Astrocyte (in vitro differentiated cells and primary cell): ENCODE data around the gene FASLG. TPM values are rescaled to one million over a fixed set of nuclear protein-coding genes. Genes with fewer than 3 reads are reported as not detected.

Experiments
- DNase-seq: peaks from one replicate; pipeline ENCODE4 v3.0.0-alpha.2; 2010; ENCODE audit warnings: low read depth
- FAIRE-seq: peaks from 2 replicates; lab custom pipeline; 2011; peaks lifted over from hg19 to GRCh38; lab: Jason Lieb, UNC
- H2AFZ ChIP-seq: 2 replicates; pipeline ENCODE4 v1.6.0; 2012; ENCODE audit warnings: low read depth, low read length, inconsistent platforms
- H3K27ac ChIP-seq: 2 replicates; pipeline ENCODE4 v1.5.1; 2011; ENCODE audit warnings: low read depth, low read length, inconsistent platforms
- H3K27me3 ChIP-seq: 2 replicates; pipeline ENCODE4 v1.6.0; 2011; ENCODE audit warnings: low read length, inconsistent platforms; ENCODE audit not compliant: insufficient read depth
- H3K36me3 ChIP-seq: 2 replicates; pipeline ENCODE4 v1.5.1; 2011; ENCODE audit warnings: low read length, inconsistent platforms; ENCODE audit not compliant: insufficient read depth
- H3K4me1 ChIP-seq: 2 replicates; pipeline ENCODE4 v1.5.1; 2011; ENCODE audit warnings: low read length, inconsistent platforms; ENCODE audit not compliant: insufficient read depth
- H3K4me2 ChIP-seq: 2 replicates; pipeline ENCODE4 v1.6.0; 2012; ENCODE audit warnings: low read length, inconsistent platforms
- H3K4me3 ChIP-seq: 2 replicates; pipeline ENCODE4 v1.5.1; 2011; ENCODE audit warnings: low read depth, mild to moderate bottlenecking, low read length, inconsistent platforms; ENCODE audit not compliant: insufficient read depth
- H3K79me2 ChIP-seq: 2 replicates; pipeline ENCODE4 v1.6.0; 2012; ENCODE audit warnings: mild to moderate bottlenecking, low read length, inconsistent platforms; ENCODE audit not compliant: insufficient read depth
- H3K9ac ChIP-seq: 2 replicates; pipeline ENCODE4 v1.6.0; 2012; ENCODE audit warnings: mild to moderate bottlenecking, low read length, inconsistent platforms
- H3K9me3 ChIP-seq: 2 replicates; pipeline ENCODE4 v1.5.1; 2012; ENCODE audit warnings: low read depth, mild to moderate bottlenecking, low read length, inconsistent platforms; ENCODE audit not compliant: insufficient read depth
- H4K20me1 ChIP-seq: 2 replicates; pipeline ENCODE4 v1.6.0; 2012; ENCODE audit warnings: low read length, inconsistent platforms; ENCODE audit not compliant: insufficient read depth
- H3K27ac Mint-ChIP-seq: one replicate; pipeline ENCODE4 v1.8.0; 2021; ENCODE audit warnings: mild to moderate bottlenecking, mixed read lengths; ENCODE audit not compliant: unreplicated experiment
- H3K27me3 Mint-ChIP-seq: one replicate; pipeline ENCODE4 v1.8.0; 2021; ENCODE audit warnings: low read depth, mixed read lengths; ENCODE audit not compliant: unreplicated experiment
- H3K36me3 Mint-ChIP-seq: one replicate; pipeline ENCODE4 v1.8.0; 2021; ENCODE audit warnings: low read depth, mixed read lengths; ENCODE audit not compliant: unreplicated experiment
- H3K4me1 Mint-ChIP-seq: one replicate; pipeline ENCODE4 v1.8.0; 2021; ENCODE audit warnings: low read depth, mixed read lengths; ENCODE audit not compliant: unreplicated experiment
- H3K4me3 Mint-ChIP-seq: one replicate; pipeline ENCODE4 v1.8.0; 2021; ENCODE audit warnings: mild to moderate bottlenecking, moderate library complexity, mixed read lengths; ENCODE audit not compliant: unreplicated experiment
- H3K9me3 Mint-ChIP-seq: one replicate; pipeline ENCODE4 v1.8.0; 2021; ENCODE audit warnings: mild to moderate bottlenecking, mixed read lengths; ENCODE audit not compliant: unreplicated experiment
- EZH2 ChIP-seq: IDR thresholded peaks from 2 replicates; pipeline ENCODE4 v1.6.1; 2012; ENCODE audit warnings: mild to moderate bottlenecking, low read length, inconsistent platforms; ENCODE audit not compliant: insufficient read depth
- total RNA-seq: library from RNA; stranded (reverse); gene quantifications from 2 replicates; pipeline ENCODE4 v1.2.1, GENCODE V29; 2021
- TF ChIP-seq, protein P1 (sequence below): IDR thresholded peaks from 2 replicates; pipeline ENCODE4 v1.5.1; 2011; ENCODE audit warnings: low read depth, mild to moderate bottlenecking, inconsistent platforms, low read length, moderate library complexity; ENCODE audit not compliant: insufficient read depth

Gene FASLG
- total RNA-seq, 1 donor from 2014 or later, result not detected

DNA sequence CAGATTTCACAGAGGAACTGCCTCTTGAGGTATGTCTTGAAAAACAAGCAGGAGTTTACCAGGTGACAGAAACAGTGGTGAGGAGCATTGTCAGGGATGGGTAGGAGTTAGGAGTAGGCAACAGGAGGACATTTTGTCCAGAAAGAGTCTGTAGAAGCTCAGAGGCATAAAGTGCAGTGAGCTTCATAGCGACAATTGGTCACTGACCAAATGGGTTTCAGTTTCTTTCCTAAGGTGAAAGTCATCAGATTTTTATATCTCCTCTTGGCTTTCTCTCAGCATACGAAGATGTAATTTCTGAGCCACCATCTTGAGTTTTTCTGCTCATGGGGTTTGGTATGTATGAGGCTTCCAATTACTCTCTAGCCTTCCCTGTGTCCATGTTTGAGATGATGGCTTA is 29.3 kb upstream of the FASLG start:
- Mint-ChIP-seq H3K4me1 (peaks cover 15% of the 10 kb centered on the region), H3K27me3 (no peaks in the 10 kb centered on the region), H3K36me3 (peaks cover 3% of the 10 kb centered on the region), H3K9me3 (peaks cover 14% of the 10 kb centered on the region), H3K4me3 (no peak overlapping the region), H3K27ac (peak overlapping the region; percentile 54)
- H3K36me3 ChIP-seq, result no peaks in the 10 kb centered on the region
- H2AFZ ChIP-seq, result no peak overlapping the region
- peak; percentile 20 for FAIRE-seq
- no peaks in the 10 kb centered on the region for H3K27me3 ChIP-seq
- H3K4me1 ChIP-seq, result peaks cover 13% of the 10 kb centered on the region
- H3K9ac ChIP-seq, result no peak overlapping the region
- H3K4me2 ChIP-seq, result no peak overlapping the region
- H3K27ac ChIP-seq, result no peak overlapping the region
- no peaks in the 10 kb centered on the region for H3K79me2 ChIP-seq
- DNase-seq, result no peak
- H3K4me3 ChIP-seq, result no peak overlapping the region
- no peaks in the 10 kb centered on the region for H3K9me3 ChIP-seq
- TF ChIP-seq, protein P1, sequence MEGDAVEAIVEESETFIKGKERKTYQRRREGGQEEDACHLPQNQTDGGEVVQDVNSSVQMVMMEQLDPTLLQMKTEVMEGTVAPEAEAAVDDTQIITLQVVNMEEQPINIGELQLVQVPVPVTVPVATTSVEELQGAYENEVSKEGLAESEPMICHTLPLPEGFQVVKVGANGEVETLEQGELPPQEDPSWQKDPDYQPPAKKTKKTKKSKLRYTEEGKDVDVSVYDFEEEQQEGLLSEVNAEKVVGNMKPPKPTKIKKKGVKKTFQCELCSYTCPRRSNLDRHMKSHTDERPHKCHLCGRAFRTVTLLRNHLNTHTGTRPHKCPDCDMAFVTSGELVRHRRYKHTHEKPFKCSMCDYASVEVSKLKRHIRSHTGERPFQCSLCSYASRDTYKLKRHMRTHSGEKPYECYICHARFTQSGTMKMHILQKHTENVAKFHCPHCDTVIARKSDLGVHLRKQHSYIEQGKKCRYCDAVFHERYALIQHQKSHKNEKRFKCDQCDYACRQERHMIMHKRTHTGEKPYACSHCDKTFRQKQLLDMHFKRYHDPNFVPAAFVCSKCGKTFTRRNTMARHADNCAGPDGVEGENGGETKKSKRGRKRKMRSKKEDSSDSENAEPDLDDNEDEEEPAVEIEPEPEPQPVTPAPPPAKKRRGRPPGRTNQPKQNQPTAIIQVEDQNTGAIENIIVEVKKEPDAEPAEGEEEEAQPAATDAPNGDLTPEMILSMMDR, result no peak
- TF ChIP-seq EZH2, result no peak
- H4K20me1 ChIP-seq, result no peaks in the 10 kb centered on the region

DNA sequence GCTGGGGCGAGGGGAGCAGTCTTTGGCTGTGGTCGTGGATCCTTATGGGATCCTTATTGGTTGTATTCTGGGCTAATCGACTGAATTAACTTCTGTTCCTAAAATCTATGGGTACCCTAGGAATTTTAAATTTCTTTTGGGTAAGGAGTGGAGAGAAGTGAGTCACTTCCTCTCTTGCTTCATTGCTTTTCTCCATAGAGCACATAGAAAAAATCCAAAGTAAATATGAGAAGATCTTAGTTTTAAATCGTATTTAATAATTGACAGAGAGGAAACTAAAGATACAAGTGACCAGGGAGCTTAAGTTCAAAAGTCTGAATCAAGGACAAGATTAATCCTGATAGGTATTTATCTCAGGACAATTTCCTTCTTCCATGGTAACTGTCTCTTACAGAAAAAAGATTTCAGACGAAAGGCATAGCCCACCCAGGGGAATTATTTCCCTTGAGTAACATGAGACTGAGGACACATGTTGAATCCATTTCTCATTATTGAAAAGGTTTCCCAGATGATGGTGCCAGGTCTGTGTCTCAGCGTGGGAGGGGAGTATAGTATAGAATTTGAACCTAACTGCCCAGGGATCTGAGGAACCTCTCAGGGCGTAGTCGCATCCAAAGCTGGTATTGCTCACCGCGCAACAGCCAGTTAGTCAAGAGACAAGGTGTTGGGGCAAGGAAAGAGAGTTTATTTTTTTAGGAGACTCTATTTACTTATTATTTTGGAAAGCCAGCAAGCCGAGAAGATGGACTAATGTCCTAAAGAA is 28.7 kb upstream of the FASLG start:
- H3K4me3 Mint-ChIP-seq, result no peak overlapping the region
- peaks cover 13% of the 10 kb centered on the region for H3K4me1 ChIP-seq
- H3K27ac Mint-ChIP-seq, result peak overlapping the region; percentile 54
- no peaks in the 10 kb centered on the region for H3K27me3 ChIP-seq
- no peak overlapping the region for H3K4me3 ChIP-seq
- peak overlapping the region; percentile 29 for H3K4me2 ChIP-seq
- H3K4me1 Mint-ChIP-seq, result peaks cover 15% of the 10 kb centered on the region
- H3K27me3 Mint-ChIP-seq, result no peaks in the 10 kb centered on the region
- no peaks in the 10 kb centered on the region for H4K20me1 ChIP-seq
- H3K9me3 Mint-ChIP-seq, result peaks cover 14% of the 10 kb centered on the region
- no peak for TF ChIP-seq EZH2
- TF ChIP-seq, protein P1, result no peak
- H3K79me2 ChIP-seq, result no peaks in the 10 kb centered on the region
- H2AFZ ChIP-seq, result no peak overlapping the region
- no peak overlapping the region for H3K9ac ChIP-seq
- FAIRE-seq (no peak), DNase-seq (no peak)
- peaks cover 3% of the 10 kb centered on the region for H3K36me3 Mint-ChIP-seq
- H3K36me3 ChIP-seq, result no peaks in the 10 kb centered on the region
- no peaks in the 10 kb centered on the region for H3K9me3 ChIP-seq
- no peak overlapping the region for H3K27ac ChIP-seq

DNA sequence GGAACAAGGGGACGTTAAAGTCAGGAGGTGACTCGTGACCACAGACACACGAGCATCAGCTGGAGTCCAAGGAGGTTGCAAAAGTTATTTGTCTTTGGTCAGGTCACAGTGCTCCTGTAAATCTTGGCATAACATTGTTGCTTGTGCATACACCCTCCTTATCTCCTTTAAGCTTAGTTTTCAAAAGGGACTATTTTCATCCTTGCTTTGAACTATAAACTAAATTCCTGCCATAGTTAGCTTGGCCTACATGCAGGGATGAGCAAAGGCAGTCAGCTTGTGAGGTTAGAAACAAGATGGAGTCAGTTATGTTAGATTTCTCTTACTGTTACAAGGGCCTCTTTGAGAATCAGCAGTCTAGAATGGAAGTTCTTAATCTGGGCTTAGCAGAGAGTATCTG is 28.0 kb upstream of the FASLG start:
- Histone ChIP-seq H3K27me3 (no peaks in the 10 kb centered on the region), H3K79me2 (no peaks in the 10 kb centered on the region), H2AFZ (no peak overlapping the region), H3K9me3 (no peaks in the 10 kb centered on the region), H3K4me1 (peaks cover 13% of the 10 kb centered on the region), H3K9ac (no peak overlapping the region), H3K36me3 (no peaks in the 10 kb centered on the region), H3K4me2 (no peak overlapping the region), H3K4me3 (no peak overlapping the region), H3K27ac (no peak overlapping the region), H4K20me1 (no peaks in the 10 kb centered on the region)
- Mint-ChIP-seq H3K4me1 (peaks cover 15% of the 10 kb centered on the region), H3K9me3 (peaks cover 15% of the 10 kb centered on the region), H3K36me3 (peaks cover 3% of the 10 kb centered on the region), H3K27ac (no peak overlapping the region), H3K27me3 (no peaks in the 10 kb centered on the region), H3K4me3 (no peak overlapping the region)
- TF ChIP-seq EZH2, result no peak
- TF ChIP-seq, protein P1, result no peak
- DNase-seq (peak; percentile 33), FAIRE-seq (no peak)
